Measurements from ENCODE around the gene PRSS12. TPM values are rescaled to one million over a fixed set of nuclear protein-coding genes. Genes with fewer than 3 reads are reported as not detected.

The PRSS12 gene
- total and polyA plus RNA-seq, 2 experiments from 2014 or later = 10.0 to 33.6 TPM

GRCh38 chr4:118345813-118346212 is 7.0 kb downstream of the PRSS12 start:
- H3K4me1 ChIP-seq (ENCODE audit: insufficient read depth) = peaks cover 13% of the 10 kb centered on the region
- TF ChIP-seq EZH2 (IDR thresholded peaks at IDR 0.05; ENCODE audit: insufficient read depth, poor library complexity, severe bottlenecking) = no peak
- no peak for TF ChIP-seq EZH2phosphoT487 (IDR thresholded peaks at IDR 0.05; ENCODE audit: insufficient read depth, low read depth)
- no peaks in the 10 kb centered on the region for H3K36me3 ChIP-seq (ENCODE audit: low read depth)
- H4K20me1 ChIP-seq (ENCODE audit: insufficient read depth) = no peaks in the 10 kb centered on the region
- 0 out of 2 replicates have a peak, but pooled peaks cover 6% of the 10 kb centered on the region for H3K79me2 ChIP-seq (ENCODE audit: insufficient read depth)
- H2AFZ ChIP-seq = no peak overlapping the region
- H3K9me2 ChIP-seq (ENCODE audit: insufficient read depth) = no peaks in the 10 kb centered on the region
- 0 out of 2 replicates have a peak, but pooled peaks cover 2% of the 10 kb centered on the region for H3F3A ChIP-seq (ENCODE audit: insufficient read depth)
- H3K4me3 ChIP-seq = no peak overlapping the region
- peak; percentile 17 for DNase-seq
- H3K4me2 ChIP-seq (ENCODE audit: unreplicated experiment) = no peak overlapping the region
- no peaks in the 10 kb centered on the region for H3K9me3 ChIP-seq (ENCODE audit: low read depth)
- no peak overlapping the region for H3K9ac ChIP-seq
- H3K27ac ChIP-seq = no peak overlapping the region
- WGBS, 2 experiments (ENCODE audit: low coverage in 1 of 2, low lambda C conversion rate in 2 of 2, missing lambda C conversion rate in 2 of 2) = 93 to 96% methylated on average over 1 of the region's 1 CpG
- H3K27me3 ChIP-seq (replicated peaks; ENCODE audit: insufficient read depth) = no peaks in the 10 kb centered on the region
- in situ Hi-C loops (cut with MboI) = loop anchor here (5.0 kb wide), 1 partner anchor 64 kb away; no protein-coding TSS in a partner anchor

- H2AFZ ChIP-seq = no peak overlapping the region
- in situ Hi-C loops (cut with MboI) = loop anchor here (5.0 kb wide), 1 partner anchor 62 kb away; no protein-coding TSS in a partner anchor
- H3F3A ChIP-seq (ENCODE audit: insufficient read depth) = 0 out of 2 replicates have a peak, but pooled peaks cover 11% of the 10 kb centered on the region
- H3K9ac ChIP-seq = no peak overlapping the region
- H3K4me3 ChIP-seq = no peak overlapping the region
- no peaks in the 10 kb centered on the region for H3K36me3 ChIP-seq (ENCODE audit: low read depth)
- no peaks in the 10 kb centered on the region for H3K27me3 ChIP-seq (replicated peaks; ENCODE audit: insufficient read depth)
- TF ChIP-seq EZH2phosphoT487 (IDR thresholded peaks at IDR 0.05; ENCODE audit: insufficient read depth, low read depth) (no peak), EZH2 (IDR thresholded peaks at IDR 0.05; ENCODE audit: insufficient read depth, poor library complexity, severe bottlenecking) (no peak)
- H4K20me1 ChIP-seq (ENCODE audit: insufficient read depth) = no peaks in the 10 kb centered on the region
- peaks cover 21% of the 10 kb centered on the region for H3K4me1 ChIP-seq (ENCODE audit: insufficient read depth)
- no peak for DNase-seq
- no peak overlapping the region for H3K27ac ChIP-seq
- no peaks in the 10 kb centered on the region for H3K9me3 ChIP-seq (ENCODE audit: low read depth)
- no peaks in the 10 kb centered on the region for H3K9me2 ChIP-seq (ENCODE audit: insufficient read depth)
- H3K79me2 ChIP-seq (ENCODE audit: insufficient read depth) = 0 out of 2 replicates have a peak, but pooled peaks cover 7% of the 10 kb centered on the region
- H3K4me2 ChIP-seq (ENCODE audit: unreplicated experiment) = no peak overlapping the region
Observed at GRCh38 chr4:118344801-118345200, 8.0 kb downstream of the PRSS12 start.

GRCh38 chr4:118343501-118343900 is 9.3 kb downstream of the PRSS12 start:
- Histone ChIP-seq H3K4me2 (ENCODE audit: unreplicated experiment) (no peak overlapping the region), H4K20me1 (ENCODE audit: insufficient read depth) (no peaks in the 10 kb centered on the region), H3K27me3 (replicated peaks; ENCODE audit: insufficient read depth) (no peaks in the 10 kb centered on the region), H3K4me1 (ENCODE audit: insufficient read depth) (peaks cover 33% of the 10 kb centered on the region), H3K9ac (no peak overlapping the region), H3K36me3 (ENCODE audit: low read depth) (no peaks in the 10 kb centered on the region), H3K79me2 (ENCODE audit: insufficient read depth) (0 out of 2 replicates have a peak, but pooled peaks cover 7% of the 10 kb centered on the region), H2AFZ (no peak overlapping the region), H3F3A (ENCODE audit: insufficient read depth) (peaks cover 24% of the 10 kb centered on the region), H3K9me2 (ENCODE audit: insufficient read depth) (no peaks in the 10 kb centered on the region), H3K4me3 (no peak overlapping the region), H3K27ac (no peak overlapping the region), H3K9me3 (ENCODE audit: low read depth) (no peaks in the 10 kb centered on the region)
- no peak for DNase-seq
- in situ Hi-C loops (cut with MboI) = no loop called here
- no peak for TF ChIP-seq EZH2 (IDR thresholded peaks at IDR 0.05; ENCODE audit: insufficient read depth, poor library complexity, severe bottlenecking)
- TF ChIP-seq EZH2phosphoT487 (IDR thresholded peaks at IDR 0.05; ENCODE audit: insufficient read depth, low read depth) = no peak
- 94 to 100% methylated on average over 3 of the region's 3 CpGs for WGBS, 2 experiments (ENCODE audit: low coverage in 1 of 2, low lambda C conversion rate in 2 of 2, missing lambda C conversion rate in 2 of 2)

DNA sequence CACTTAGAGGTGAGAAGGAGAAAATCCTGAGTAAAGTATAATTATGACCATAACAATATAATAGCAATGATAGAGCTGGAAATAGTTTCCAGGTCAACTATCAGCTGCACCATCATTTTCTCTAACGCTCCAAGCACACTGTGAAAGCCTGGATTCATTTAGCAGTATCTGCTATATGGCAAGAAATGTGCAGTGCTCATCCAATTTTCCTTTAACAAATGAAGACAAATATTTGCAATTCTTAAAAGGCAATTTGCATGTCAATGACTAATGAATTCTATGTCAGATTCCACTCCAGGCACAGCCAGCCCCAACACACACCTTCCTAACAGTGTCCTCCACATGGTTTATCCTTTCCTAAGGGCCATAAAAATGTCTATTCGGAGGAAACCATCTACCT is 12.7 kb downstream of the PRSS12 start:
- Histone ChIP-seq H4K20me1 (ENCODE audit: insufficient read depth) (no peaks in the 10 kb centered on the region), H3F3A (ENCODE audit: insufficient read depth) (peaks cover 32% of the 10 kb centered on the region), H2AFZ (no peak overlapping the region), H3K9me2 (ENCODE audit: insufficient read depth) (no peaks in the 10 kb centered on the region), H3K79me2 (ENCODE audit: insufficient read depth) (0 out of 2 replicates have a peak, but pooled peaks cover 7% of the 10 kb centered on the region), H3K4me2 (ENCODE audit: unreplicated experiment) (peak overlapping the region; percentile 58), H3K36me3 (ENCODE audit: low read depth) (no peaks in the 10 kb centered on the region), H3K4me3 (no peak overlapping the region), H3K4me1 (ENCODE audit: insufficient read depth) (peaks cover 31% of the 10 kb centered on the region), H3K9me3 (ENCODE audit: low read depth) (no peaks in the 10 kb centered on the region), H3K9ac (no peak overlapping the region), H3K27ac (peak overlapping the region; percentile 80), H3K27me3 (replicated peaks; ENCODE audit: insufficient read depth) (no peaks in the 10 kb centered on the region)
- peak; percentile 24 for DNase-seq
- in situ Hi-C loops (cut with MboI) = no loop called here
- TF ChIP-seq EZH2 (IDR thresholded peaks at IDR 0.05; ENCODE audit: insufficient read depth, poor library complexity, severe bottlenecking) (no peak), EZH2phosphoT487 (IDR thresholded peaks at IDR 0.05; ENCODE audit: insufficient read depth, low read depth) (no peak)
- 37 to 39% methylated on average over 2 of the region's 2 CpGs for WGBS, 2 experiments (ENCODE audit: low coverage in 1 of 2, low lambda C conversion rate in 2 of 2, missing lambda C conversion rate in 2 of 2)
